ENCODE results near the gene CUEDC1.

Gene CUEDC1

DNA sequence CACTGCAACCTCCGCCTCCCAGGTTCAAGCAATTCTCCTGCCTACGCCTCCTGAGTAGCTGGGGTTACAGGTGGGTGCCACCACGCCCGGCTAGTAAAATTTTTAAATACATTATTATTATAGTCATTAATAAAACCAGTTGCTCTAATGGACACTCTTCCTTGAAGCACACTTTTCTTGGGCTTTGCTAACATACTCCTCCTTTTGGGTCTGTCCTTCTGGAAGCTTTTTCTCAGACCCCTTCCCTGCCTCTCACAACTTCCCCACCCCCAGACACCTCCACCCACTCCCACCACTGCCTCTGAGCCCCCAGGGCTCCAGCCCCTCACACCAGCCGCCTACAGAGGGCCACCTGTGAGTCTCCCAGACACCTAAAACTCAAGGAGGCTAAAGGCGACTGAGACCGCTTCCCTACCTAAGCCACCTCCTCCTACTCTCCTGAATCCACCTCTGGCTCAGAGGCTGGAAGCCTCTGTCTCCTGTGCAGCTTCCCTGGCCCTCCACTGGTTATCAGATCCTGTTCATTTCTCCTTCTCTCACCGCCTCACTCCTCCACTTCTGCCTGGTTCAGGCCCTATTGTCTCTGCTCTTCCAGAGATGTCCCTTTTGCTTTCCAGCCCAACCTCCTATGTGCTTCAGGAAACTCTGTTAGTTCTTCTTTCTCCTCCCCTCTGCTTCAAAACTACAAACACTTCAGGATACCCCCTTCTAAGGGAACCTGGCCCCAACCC lies 2.1 kb upstream of the CUEDC1 start:
- DNase-seq: no peak

GRCh38 chr17:57956291-57957119 lies 1.3 kb upstream of the CUEDC1 start:
- no peak for DNase-seq

DNA sequence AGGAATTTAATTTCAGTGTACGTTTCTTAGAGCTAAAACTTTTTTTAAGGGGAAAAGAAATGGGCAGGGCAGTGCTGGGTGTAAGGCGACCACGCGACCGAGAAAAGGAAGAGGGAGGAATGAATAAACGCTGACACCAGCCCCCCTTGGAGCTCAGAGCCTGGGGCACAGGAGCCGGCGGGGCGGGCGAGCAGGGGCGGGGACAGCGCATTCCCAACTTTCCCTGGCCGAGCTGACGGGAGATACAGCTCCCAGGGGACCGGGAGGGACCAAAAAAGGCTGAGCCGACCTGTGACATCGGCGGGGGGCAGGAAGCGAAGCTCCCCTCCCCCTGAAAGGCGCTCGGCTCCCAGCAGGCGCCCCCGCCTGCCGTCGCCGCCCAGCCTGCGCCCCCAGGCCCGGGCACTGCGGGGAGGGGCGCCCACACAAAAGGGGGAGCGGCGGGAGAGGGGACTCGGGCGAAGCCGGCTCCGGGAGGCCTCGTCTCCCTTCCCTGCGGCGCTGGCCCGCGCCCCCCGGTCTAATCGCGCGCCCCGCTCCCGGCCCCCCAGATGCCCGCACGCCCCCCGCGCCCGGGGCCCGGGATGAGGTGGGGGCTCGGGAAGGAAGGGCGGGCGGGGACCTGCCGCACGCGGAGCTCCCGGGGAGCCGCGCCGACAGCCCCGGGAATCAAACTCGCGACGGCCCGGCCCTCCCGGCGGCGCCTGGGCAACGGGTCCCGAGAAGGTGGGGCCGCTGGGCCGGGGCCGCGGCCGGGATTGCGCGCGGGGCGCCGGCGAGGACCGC lies 622 bp downstream of the CUEDC1 start:
- peak; percentile 38 to 59 (median 46) for DNase-seq

GRCh38 chr17:57953705-57954396 lies 1.4 kb downstream of the CUEDC1 start:
- no peak for DNase-seq

- DNase-seq: no peak
These were observed 2.0 kb downstream of the CUEDC1 start for GRCh38 chr17:57953219-57953618.

- peak; percentile 48 to 64 (median 55) for DNase-seq
These were observed 5.6 kb downstream of the CUEDC1 start for GRCh38 chr17:57949649-57950048.

- DNase-seq: peak; percentile 81 to 97 (median 93)
These were observed 6.4 kb downstream of the CUEDC1 start for GRCh38 chr17:57948555-57949420.

DNA sequence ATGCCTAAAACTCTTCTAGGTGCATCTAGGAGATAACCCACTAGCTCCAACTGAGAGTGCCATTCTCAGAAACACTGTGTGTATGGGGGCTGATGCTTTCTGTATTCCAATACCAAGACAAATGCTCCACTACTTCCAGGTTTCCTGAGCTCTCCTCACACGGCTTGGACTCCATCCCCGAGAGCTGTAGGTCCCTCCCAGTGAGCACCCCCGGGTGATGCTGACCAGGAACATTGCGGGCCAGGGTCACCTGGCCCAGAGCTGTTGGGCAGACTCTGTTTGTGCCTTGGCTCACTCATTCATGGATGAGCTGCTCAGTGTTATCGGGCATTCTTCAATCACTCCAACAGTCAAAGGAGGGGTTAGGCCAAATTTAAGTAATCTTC lies 7.0 kb downstream of the CUEDC1 start:
- no peak for DNase-seq

GRCh38 chr17:57947369-57947768 lies 7.8 kb downstream of the CUEDC1 start:
- DNase-seq: no peak

DNA sequence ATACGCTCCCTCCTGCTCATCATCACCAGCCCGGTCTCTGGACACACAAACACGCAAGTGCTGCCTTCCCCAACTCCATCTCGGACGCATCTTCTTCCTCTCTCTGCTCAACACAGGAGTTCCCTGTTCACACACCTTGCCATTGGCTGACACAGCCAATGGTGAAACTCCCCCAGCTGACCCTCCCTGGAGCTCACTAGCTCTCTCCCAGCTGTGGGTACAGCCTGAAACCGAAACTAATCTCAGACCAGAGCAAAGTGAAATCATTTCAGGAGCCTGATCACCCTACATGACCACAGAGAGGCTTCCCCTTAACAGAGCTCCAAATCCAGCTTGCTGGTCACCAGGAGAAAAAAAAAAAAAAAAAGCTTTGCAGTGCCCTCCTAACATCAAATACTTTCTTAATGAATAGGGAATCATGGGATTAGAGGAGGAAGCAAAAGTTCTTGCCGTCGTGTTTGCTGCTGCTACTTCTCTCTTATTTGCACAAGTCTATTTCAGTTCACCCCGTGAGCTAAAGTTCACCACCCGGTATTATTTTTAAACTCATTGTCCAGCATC lies 8.3 kb downstream of the CUEDC1 start:
- peak; percentile 91 to 98 (median 92) for DNase-seq

DNA sequence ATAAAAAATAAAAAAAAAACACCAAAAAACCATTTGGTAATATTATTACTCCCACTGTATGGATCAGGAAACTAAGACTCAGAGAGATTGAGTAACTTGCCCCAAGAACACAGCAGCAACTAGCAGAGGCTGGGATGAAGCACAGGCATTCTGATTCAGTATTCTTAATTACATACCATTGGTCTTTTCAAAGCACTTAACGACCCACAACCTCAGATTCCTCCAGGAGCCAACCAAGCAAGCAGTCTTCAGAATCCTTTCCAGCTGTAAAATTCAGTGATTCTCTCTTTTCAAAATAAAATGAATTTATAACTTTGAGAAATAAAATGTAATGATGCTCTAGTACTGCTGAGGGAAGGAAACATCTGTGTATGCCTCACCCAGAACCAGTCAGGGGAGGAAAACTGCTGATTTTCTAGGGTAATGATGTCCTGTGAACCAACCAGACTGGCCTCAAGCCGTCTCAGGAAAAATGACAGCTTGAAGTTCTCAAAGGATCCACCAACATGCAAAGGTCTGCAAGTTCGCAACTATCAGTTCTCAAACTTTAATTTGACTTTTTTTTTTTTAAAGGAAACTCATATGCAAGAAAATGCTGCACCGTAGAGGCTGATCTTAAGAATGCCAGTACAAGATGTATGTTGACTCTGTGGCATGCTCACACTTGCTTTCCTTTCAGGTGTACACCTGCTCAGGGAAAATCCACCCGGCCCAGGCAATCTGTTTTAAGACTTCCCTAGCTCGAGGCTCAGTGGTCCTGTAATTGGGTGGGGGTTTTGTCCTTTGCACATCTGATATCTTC lies 9.0 kb downstream of the CUEDC1 start:
- peak in 2 of 3 donors; percentile 49 to 62 for DNase-seq

DNA sequence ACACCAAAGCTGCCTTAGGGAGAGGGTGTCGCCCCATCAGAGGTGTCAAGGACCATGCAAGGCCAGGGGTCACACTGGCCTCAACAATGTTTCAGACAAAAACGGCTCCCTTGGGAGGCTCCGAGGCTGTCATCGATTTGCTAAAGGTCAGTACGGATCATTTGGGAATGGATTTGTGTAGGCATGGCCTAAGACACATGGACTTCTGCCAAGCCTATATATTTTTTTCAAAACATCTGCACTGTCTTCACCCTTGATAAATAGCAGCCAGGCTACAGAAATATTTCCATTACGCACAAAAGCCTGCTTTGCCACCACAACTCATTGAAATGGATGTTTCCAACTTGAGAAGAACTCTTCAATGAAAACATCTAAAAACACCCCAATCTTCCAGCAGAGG lies 10.3 kb downstream of the CUEDC1 start:
- DNase-seq: no peak

DNA sequence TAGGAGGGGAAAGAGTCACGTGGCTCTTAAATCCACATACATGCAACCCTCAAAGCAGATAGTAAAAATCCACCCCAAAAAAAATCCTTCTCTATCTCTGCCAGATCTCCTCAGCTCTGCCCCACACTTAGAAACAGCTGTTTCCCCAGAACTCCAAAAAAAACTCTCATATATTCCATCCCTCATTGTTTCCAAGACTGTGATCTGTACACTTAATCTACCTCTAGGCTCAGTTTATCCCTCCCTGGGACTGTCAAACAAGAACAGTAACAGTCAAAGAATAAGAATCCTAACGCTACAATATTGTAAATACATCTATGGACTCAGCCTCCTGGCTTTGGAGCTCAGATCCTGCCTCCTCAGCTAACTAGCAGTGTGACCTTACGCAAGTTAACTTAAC lies 11.6 kb downstream of the CUEDC1 start:
- DNase-seq: no peak

GRCh38 chr17:57943140-57943539 lies 12.1 kb downstream of the CUEDC1 start:
- peak; percentile 72 to 89 (median 81) for DNase-seq

- no peak for DNase-seq
These were observed 13.5 kb downstream of the CUEDC1 start for GRCh38 chr17:57941384-57942370.

DNA sequence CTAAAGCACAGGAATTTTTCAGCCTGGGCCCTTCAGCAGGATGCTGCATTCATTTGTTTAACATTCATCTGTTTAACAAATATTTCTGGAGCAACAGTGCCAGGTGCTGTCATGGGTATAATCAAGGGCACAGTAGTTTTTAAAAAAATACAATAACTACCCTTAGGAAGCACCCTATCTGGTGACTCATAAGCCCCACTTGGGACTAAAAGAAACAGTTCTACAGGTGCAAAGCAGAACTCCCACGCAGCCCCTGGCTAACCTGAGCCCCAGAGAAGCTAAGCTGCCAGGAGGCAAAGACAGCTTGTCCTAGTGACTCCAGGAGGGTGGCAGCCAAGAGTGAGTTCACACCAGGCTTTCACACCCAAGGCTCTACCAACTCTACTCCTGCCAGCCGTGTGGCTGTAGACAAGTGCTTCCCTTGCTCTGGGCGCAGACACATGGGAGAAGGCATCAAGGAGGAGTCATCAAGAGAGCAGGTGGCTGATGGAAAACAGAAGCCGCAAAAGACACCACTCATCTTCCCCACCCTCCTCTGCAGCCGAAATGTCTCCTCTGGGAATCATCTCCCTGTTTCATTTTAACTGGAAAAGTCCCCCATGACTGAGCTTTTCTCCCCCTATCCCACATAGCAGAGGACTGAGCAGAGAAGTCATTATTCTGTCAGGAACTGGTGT lies 14.4 kb downstream of the CUEDC1 start:
- DNase-seq: no peak

GRCh38 chr17:57940231-57940630 lies 15.0 kb downstream of the CUEDC1 start:
- no peak for DNase-seq

DNA sequence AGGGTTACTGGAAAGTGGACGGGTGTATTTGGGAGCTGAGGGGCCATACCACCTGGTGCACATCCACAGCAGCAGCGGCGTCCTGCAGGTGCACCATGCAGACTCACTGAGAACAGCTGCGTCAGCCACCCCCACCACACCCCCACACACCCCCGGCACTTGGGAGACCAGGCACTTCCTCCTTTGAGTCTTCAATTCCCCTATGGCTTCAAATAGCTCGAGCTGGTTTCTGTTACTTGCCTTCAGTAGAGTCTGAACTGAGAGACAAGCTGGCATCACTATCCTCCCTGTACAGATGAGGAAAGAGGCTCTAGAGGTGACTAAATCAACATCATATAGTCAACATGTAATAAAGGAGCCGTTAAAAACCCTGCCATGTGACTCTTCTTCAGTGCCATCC lies 15.4 kb downstream of the CUEDC1 start:
- DNase-seq: peak; percentile 78 to 85 (median 83)

- no peak for DNase-seq
These were observed 17.1 kb downstream of the CUEDC1 start for GRCh38 chr17:57938061-57938502.
